Gastroesophageal sphincter (tissue), 4 donors: Measurements from ENCODE around the gene WWC1. TPM values are rescaled to one million over a fixed set of nuclear protein-coding genes. Genes with fewer than 3 reads are reported as not detected.

ENCODE experiments used
- ATAC-seq: fragments of 150-250 bp; one replicate; pipeline ENCODE4 v1.9.1; 2016; ENCODE audit warnings: mild to moderate bottlenecking, moderate library complexity
- H3K27ac ChIP-seq, 4 donors: fragments of 200-600 bp; sonication (generic) in 3 of 4; 1 replicate in 3 of 4; 2 replicates in 1 of 4; pipeline ENCODE4 v1.5.1; 2016 to 2019
- H3K27me3 ChIP-seq: fragments of 200-600 bp; sonication (generic); one replicate; pipeline ENCODE4 v1.5.1; 2019
- H3K36me3 ChIP-seq, 2 donors: fragments of 200-600 bp; sonication (generic); one replicate each; pipeline ENCODE4 v1.5.1; 2019; ENCODE audit warnings: control low read depth in 1 of 2
- H3K4me1 ChIP-seq, 3 donors: fragments of 200-600 bp; sonication (generic); 1 replicate in 2 of 3; 2 replicates in 1 of 3; pipeline ENCODE4 v1.5.1; 2016 to 2019; ENCODE audit warnings: control low read depth in 2 of 3
- H3K4me3 ChIP-seq, 2 donors: fragments of 200-600 bp; sonication (generic); one replicate each; pipeline ENCODE4 v1.5.1; 2019; ENCODE audit warnings: mild to moderate bottlenecking in 1 of 2, moderate library complexity in 1 of 2
- H3K9me3 ChIP-seq, 3 donors: fragments of 200-600 bp; sonication (generic); one replicate each; pipeline ENCODE4 v1.5.1; 2017 to 2019; ENCODE audit warnings: control low read depth in 2 of 3
- EP300 ChIP-seq: sonication (generic); formaldehyde crosslinking; IDR thresholded peaks from one replicate; pipeline ENCODE4 v1.6.1; 2017; ENCODE audit warnings: antibody characterized with exemption, mild to moderate bottlenecking
- POLR2A ChIP-seq, 2 donors: fragments of 450-650 bp; IDR thresholded peaks; one replicate each; pipeline ENCODE4 v1.6.1; 2017; ENCODE audit warnings: antibody characterized with exemption in 2 of 2, mild to moderate bottlenecking in 2 of 2, moderate library complexity in 1 of 2
- POLR2AphosphoS5 ChIP-seq: sonication (generic); formaldehyde crosslinking; IDR thresholded peaks from one replicate; pipeline ENCODE4 v1.6.1; 2017; ENCODE audit warnings: antibody characterized with exemption
- WGBS, 2 donors: methylation state at CpG; one replicate each; pipeline ENCODE4 v1.1.5; 2018; ENCODE audit warnings: low coverage in 1 of 2; 5-methylcytosine and 5-hydroxymethylcytosine counted together
- total RNA-seq, 4 donors: library from RNA; depleted of rRNA; stranded (reverse); fragments of >200 nt; gene quantifications; one replicate each; pipeline ENCODE4 v1.1.0, GENCODE V29; 2016
- TF ChIP-seq, protein P1 (sequence below), 4 experiments: fragments of 200-600 bp in 2 of 4; fragments of 450-650 bp in 2 of 4; sonication (generic) in 1 of 4; IDR thresholded peaks; one replicate each; pipeline ENCODE4 v1.5.1; 2017 to 2019; ENCODE audit warnings: antibody characterized with exemption in 4 of 4, mild to moderate bottlenecking in 2 of 4, moderate library complexity in 2 of 4

Gene WWC1
- total RNA-seq, 4 donors from 2014 or later = 0.67 to 6.9 (median 3.8) TPM

DNA sequence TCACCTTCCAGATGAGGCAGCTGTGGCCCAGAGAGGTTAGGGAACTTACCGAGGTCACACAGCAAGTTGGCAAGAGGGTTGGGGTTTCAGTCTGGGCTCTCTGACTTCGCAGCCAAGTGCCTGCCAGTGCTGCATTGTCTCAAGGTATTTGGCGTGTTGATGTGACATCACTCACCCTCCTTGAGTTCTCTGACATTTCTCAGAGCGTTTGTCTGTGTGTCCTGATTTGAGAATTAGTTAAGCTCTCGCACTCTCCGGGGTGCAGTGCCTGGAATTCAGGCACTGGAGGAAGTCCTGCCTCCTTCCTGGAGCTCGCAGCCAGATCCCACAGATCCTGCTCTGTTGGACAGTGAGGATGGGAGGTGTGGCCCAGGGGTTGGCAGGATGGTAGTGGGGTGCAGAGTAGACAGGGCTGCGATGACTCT lies 25.7 kb downstream of the WWC1 start:
- WGBS, 2 donors = 68 to 76% methylated on average over 3 to 7 of the region's 8 CpGs
- Histone ChIP-seq H3K4me1 (no peaks in the 10 kb centered on the region), H3K27me3 (no peaks in the 10 kb centered on the region), H3K36me3 (no peaks in the 10 kb centered on the region), H3K4me3 (no peak overlapping the region), H3K27ac (no peak overlapping the region), H3K9me3 (no peaks in the 10 kb centered on the region)
- no peak for ATAC-seq
- TF ChIP-seq, protein P1, sequence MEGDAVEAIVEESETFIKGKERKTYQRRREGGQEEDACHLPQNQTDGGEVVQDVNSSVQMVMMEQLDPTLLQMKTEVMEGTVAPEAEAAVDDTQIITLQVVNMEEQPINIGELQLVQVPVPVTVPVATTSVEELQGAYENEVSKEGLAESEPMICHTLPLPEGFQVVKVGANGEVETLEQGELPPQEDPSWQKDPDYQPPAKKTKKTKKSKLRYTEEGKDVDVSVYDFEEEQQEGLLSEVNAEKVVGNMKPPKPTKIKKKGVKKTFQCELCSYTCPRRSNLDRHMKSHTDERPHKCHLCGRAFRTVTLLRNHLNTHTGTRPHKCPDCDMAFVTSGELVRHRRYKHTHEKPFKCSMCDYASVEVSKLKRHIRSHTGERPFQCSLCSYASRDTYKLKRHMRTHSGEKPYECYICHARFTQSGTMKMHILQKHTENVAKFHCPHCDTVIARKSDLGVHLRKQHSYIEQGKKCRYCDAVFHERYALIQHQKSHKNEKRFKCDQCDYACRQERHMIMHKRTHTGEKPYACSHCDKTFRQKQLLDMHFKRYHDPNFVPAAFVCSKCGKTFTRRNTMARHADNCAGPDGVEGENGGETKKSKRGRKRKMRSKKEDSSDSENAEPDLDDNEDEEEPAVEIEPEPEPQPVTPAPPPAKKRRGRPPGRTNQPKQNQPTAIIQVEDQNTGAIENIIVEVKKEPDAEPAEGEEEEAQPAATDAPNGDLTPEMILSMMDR (IDR thresholded peaks at IDR 0.05) = no peak
- TF ChIP-seq POLR2A (IDR thresholded peaks at IDR 0.05) (no peak), POLR2AphosphoS5 (no peak), EP300 (no peak)

DNA sequence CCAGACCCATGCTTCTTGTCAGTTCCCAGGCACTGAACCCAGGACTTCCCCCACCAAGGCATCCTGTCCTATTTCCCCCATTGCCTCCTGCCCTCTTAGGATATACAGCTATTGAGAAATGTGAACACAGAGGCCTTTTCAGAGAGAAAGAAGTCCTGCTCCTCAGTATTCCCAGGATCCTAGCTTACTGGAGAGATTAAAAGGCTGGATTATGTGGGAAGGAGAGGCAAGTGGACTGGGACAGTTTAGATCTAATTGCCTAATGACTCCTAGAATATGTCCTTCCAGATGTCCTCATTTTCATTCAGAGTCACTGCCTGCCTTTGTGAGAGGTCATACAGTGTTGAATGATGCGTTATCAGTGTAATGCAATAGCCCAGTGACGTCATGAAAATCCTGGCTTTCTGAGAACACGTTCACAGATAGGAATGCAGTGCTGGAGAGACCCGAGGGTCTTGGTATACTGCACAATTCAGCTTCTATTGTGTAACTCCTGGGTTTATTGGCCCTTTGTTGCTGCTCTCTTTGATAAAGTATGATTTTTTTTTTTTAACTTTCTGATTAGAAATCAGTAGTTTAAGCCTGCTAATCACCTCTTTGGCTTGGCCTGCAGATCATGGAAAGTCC lies 26.2 kb downstream of the WWC1 start:
- no peaks in the 10 kb centered on the region for H3K9me3 ChIP-seq
- peak; percentile 40 for ATAC-seq
- TF ChIP-seq POLR2AphosphoS5 (no peak), EP300 (no peak), POLR2A (IDR thresholded peaks at IDR 0.05) (no peak)
- TF ChIP-seq, protein P1 (IDR thresholded peaks at IDR 0.05) = no peak
- no peaks in the 10 kb centered on the region for H3K27me3 ChIP-seq
- H3K36me3 ChIP-seq = no peaks in the 10 kb centered on the region
- no peak overlapping the region for H3K27ac ChIP-seq
- H3K4me1 ChIP-seq = no peaks in the 10 kb centered on the region
- H3K4me3 ChIP-seq = no peak overlapping the region
- WGBS, 2 donors = 18 to 65% methylated on average over 4 of the region's 4 CpGs

- H3K36me3 ChIP-seq = no peaks in the 10 kb centered on the region
- TF ChIP-seq EP300 (no peak), POLR2A (IDR thresholded peaks at IDR 0.05) (no peak), POLR2AphosphoS5 (no peak)
- TF ChIP-seq, protein P1 (IDR thresholded peaks at IDR 0.05) = no peak
- no peaks in the 10 kb centered on the region for H3K4me1 ChIP-seq
- H3K9me3 ChIP-seq = no peaks in the 10 kb centered on the region
- no peak overlapping the region for H3K4me3 ChIP-seq
- ATAC-seq = no peak
- no peaks in the 10 kb centered on the region for H3K27me3 ChIP-seq
- no peak overlapping the region for H3K27ac ChIP-seq
- 95 to 96% methylated on average over 4 of the region's 4 CpGs for WGBS, 2 donors
Observed at GRCh38 chr5:168318240-168318639, 26.8 kb downstream of the WWC1 start.

DNA sequence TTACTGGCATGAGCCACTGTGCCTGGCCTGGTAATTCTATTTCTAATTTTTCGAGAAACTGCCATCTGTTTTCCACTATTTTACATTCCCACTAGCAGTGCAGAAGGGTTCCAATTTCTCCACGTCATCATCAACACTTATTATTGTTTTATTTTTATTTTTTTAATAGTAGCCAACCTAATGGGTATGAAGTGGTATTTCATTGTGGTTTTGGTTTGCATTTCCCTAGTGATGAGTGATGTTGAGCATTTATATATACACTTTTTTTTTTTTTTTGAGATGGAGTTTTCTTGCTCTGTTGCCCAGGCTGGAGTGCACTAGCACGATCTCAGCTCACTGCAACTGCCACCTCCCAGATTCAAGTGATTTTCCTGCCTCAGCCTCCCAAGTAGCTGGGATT lies 28.3 kb downstream of the WWC1 start:
- Histone ChIP-seq H3K4me3 (no peak overlapping the region), H3K9me3 (no peaks in the 10 kb centered on the region), H3K27me3 (no peaks in the 10 kb centered on the region), H3K36me3 (no peaks in the 10 kb centered on the region), H3K27ac (no peak overlapping the region), H3K4me1 (no peaks in the 10 kb centered on the region)
- 90 to 100% methylated on average over 1 to 2 of the region's 3 CpGs for WGBS, 2 donors
- TF ChIP-seq EP300 = no peak
- ATAC-seq = no peak

GRCh38 chr5:168320805-168321204 lies 29.4 kb downstream of the WWC1 start:
- ATAC-seq = no peak
- no peaks in the 10 kb centered on the region for H3K36me3 ChIP-seq
- no peak overlapping the region for H3K4me3 ChIP-seq
- no peaks in the 10 kb centered on the region for H3K27me3 ChIP-seq
- no peaks in the 10 kb centered on the region for H3K4me1 ChIP-seq
- TF ChIP-seq POLR2A (IDR thresholded peaks at IDR 0.05) (no peak), EP300 (no peak), POLR2AphosphoS5 (no peak)
- TF ChIP-seq, protein P1 (IDR thresholded peaks at IDR 0.05) = no peak
- WGBS, 2 donors = 73% methylated on average over 9 of the region's 9 CpGs; no CpG with 5 or more reads in 1 of the 2 donors
- no peaks in the 10 kb centered on the region for H3K9me3 ChIP-seq
- H3K27ac ChIP-seq = no peak overlapping the region
